MM.1S (cell line): Measurements from ENCODE around the gene RERE.

Experiments
- EZH2 ChIP-seq: fragments of 300-600 bp; sonication (generic); optimal IDR thresholded peaks from 2 replicates; pipeline ENCODE3; 2017; ENCODE audit warnings: low read depth, mild to moderate bottlenecking, antibody characterized with exemption, low read length, mixed read lengths
- TF ChIP-seq, protein P1 (sequence below): fragments of 300-600 bp; sonication (generic); IDR thresholded peaks from 2 replicates; pipeline ENCODE4 v1.5.1; 2016; ENCODE audit warnings: antibody characterized with exemption, low read length, mixed read lengths

DNA sequence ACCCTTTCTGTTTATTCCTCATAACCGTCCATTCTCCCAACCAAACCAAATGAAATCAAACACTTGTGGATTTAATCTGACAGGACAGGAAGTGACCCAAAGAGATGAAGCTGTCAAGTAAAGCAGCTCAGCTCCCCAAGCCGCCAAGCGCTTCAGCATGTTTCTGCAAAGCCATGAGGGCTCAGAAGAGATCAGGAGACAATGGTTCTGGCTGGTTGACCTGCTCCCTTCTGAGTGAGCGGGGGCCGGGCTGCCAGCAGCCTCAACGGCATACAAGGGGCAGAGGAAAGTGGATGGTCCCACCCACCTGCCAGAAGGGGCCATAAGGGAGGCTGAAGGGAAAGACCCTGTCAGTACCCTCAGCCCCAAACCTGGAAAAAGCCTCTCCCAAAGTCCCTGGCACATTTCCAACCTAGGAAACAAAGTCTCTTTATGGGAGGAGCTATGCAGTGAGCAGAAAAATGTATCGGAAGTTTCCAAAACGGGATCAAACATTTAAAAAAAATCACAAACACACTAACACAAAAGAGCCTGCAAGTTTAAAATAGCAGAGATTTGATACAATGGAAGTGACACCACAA lies 454.2 kb downstream of the RERE start:
- TF ChIP-seq, protein P1, sequence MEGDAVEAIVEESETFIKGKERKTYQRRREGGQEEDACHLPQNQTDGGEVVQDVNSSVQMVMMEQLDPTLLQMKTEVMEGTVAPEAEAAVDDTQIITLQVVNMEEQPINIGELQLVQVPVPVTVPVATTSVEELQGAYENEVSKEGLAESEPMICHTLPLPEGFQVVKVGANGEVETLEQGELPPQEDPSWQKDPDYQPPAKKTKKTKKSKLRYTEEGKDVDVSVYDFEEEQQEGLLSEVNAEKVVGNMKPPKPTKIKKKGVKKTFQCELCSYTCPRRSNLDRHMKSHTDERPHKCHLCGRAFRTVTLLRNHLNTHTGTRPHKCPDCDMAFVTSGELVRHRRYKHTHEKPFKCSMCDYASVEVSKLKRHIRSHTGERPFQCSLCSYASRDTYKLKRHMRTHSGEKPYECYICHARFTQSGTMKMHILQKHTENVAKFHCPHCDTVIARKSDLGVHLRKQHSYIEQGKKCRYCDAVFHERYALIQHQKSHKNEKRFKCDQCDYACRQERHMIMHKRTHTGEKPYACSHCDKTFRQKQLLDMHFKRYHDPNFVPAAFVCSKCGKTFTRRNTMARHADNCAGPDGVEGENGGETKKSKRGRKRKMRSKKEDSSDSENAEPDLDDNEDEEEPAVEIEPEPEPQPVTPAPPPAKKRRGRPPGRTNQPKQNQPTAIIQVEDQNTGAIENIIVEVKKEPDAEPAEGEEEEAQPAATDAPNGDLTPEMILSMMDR: no peak
- no peak for TF ChIP-seq EZH2
